ENCODE results near the gene ENGASE.

DNA sequence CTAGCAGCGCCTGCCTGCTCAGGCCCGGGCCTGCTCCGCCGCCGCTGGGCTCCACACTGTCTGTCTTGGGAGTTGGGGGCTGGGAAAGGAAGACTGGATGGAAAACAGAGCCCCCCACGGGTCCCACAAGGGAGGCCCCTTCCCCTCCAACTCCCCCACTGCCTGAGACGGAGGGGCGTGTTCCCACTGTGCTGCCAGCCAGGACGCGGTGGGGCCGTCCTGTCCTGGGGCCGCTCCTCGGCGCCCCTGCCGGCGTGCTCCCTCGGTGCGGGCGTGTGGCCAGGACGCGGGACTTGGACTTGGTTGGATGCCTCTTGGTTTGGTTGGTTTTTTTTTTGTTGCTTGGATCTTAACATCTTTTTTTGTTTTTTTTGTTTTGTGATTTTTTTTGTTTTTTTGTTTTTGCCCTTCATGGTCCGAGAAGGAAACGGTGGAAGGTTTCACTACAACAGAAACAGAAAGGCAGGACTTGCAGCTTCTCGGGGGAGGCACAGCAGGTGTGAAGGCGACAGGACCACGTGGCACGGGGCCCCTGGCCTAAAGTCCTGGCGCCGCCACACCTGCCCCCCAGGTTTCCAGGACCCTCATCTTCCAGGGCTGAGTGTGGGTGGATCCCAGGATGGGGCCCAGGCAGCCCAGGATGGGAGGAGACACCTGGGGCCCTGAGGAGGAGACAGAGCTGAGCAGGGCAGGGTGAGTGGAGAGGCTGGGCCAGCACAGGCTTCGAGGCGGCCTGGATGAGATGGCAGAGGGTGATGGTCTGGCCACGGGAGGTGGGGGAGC lies 16.0 kb downstream of the ENGASE start:
- TF ChIP-seq, protein P1, sequence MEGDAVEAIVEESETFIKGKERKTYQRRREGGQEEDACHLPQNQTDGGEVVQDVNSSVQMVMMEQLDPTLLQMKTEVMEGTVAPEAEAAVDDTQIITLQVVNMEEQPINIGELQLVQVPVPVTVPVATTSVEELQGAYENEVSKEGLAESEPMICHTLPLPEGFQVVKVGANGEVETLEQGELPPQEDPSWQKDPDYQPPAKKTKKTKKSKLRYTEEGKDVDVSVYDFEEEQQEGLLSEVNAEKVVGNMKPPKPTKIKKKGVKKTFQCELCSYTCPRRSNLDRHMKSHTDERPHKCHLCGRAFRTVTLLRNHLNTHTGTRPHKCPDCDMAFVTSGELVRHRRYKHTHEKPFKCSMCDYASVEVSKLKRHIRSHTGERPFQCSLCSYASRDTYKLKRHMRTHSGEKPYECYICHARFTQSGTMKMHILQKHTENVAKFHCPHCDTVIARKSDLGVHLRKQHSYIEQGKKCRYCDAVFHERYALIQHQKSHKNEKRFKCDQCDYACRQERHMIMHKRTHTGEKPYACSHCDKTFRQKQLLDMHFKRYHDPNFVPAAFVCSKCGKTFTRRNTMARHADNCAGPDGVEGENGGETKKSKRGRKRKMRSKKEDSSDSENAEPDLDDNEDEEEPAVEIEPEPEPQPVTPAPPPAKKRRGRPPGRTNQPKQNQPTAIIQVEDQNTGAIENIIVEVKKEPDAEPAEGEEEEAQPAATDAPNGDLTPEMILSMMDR (IDR thresholded peaks at IDR 0.05): no peak
- TF ChIP-seq POLR2A (IDR thresholded peaks at IDR 0.05): no peak

Measured in lower leg skin (tissue), 3 donors.